Stomach (tissue), 4 donors: ENCODE data around the gene IFFO2.

Experiments
- CTCF ChIP-seq, 7 experiments: fragments of 450-650 bp in 4 of 7; fragments of 200-600 bp in 3 of 7; sonication (generic) in 3 of 7; IDR thresholded peaks; one replicate each; pipeline ENCODE4 v1.5.1; 2016 to 2019; ENCODE audit warnings: antibody characterized with exemption in 7 of 7, control low read depth in 2 of 7, mild to moderate bottlenecking in 1 of 7
- EP300 ChIP-seq: sonication (generic); formaldehyde crosslinking; IDR thresholded peaks from one replicate; pipeline ENCODE4 v1.6.1; 2017; ENCODE audit warnings: antibody characterized with exemption
- POLR2A ChIP-seq, 4 donors: fragments of 450-650 bp; IDR thresholded peaks; one replicate each; pipeline ENCODE4 v1.6.1; 2016; ENCODE audit warnings: antibody characterized with exemption in 4 of 4, control low read depth in 2 of 4, mild to moderate bottlenecking in 1 of 4, moderate library complexity in 1 of 4
- POLR2AphosphoS5 ChIP-seq, 3 donors: sonication (generic); formaldehyde crosslinking; IDR thresholded peaks; one replicate each; pipeline ENCODE4 v1.6.1; 2016; ENCODE audit warnings: antibody characterized with exemption in 3 of 3

- TF ChIP-seq POLR2A (IDR thresholded peaks at IDR 0.05), result no peak
- no peak for TF ChIP-seq CTCF (IDR thresholded peaks at IDR 0.05)
- no peak for TF ChIP-seq POLR2AphosphoS5 (IDR thresholded peaks at IDR 0.05)
- no peak for TF ChIP-seq EP300
Measured at GRCh38 chr1:18922848-18923755, 33.4 kb downstream of the IFFO2 start.
